ENCODE data around the gene PSTPIP1.

PSTPIP1 gene

GRCh38 chr15:77027697-77028450 lies 32.9 kb downstream of the PSTPIP1 start:
- DNase-seq (ENCODE audit: low read depth, low spot score), result no peak
- no peak overlapping the region for H3K27ac ChIP-seq

- no peak overlapping the region for H3K27ac ChIP-seq
- no peak for DNase-seq (ENCODE audit: low read depth, low spot score)
These were observed 33.7 kb downstream of the PSTPIP1 start for GRCh38 chr15:77028451-77029165.

GRCh38 chr15:77029166-77030047 lies 34.5 kb downstream of the PSTPIP1 start:
- no peak for DNase-seq (ENCODE audit: low read depth, low spot score)
- no peak overlapping the region for H3K27ac ChIP-seq

GRCh38 chr15:77030048-77030927 lies 35.4 kb downstream of the PSTPIP1 start:
- no peak for DNase-seq (ENCODE audit: low read depth, low spot score)
- H3K27ac ChIP-seq, result no peak overlapping the region

- no peak for DNase-seq (ENCODE audit: low read depth, low spot score)
- H3K27ac ChIP-seq, result no peak overlapping the region
These were observed 36.0 kb downstream of the PSTPIP1 start for GRCh38 chr15:77030928-77031375.

- DNase-seq (ENCODE audit: low read depth, low spot score), result no peak
- H3K27ac ChIP-seq, result no peak overlapping the region
These were observed 36.6 kb downstream of the PSTPIP1 start for GRCh38 chr15:77031376-77032050.

- no peak for DNase-seq (ENCODE audit: low read depth, low spot score)
These were observed 37.2 kb downstream of the PSTPIP1 start for GRCh38 chr15:77032052-77032646.

GRCh38 chr15:77032647-77033416 lies 37.9 kb downstream of the PSTPIP1 start:
- DNase-seq (ENCODE audit: low read depth, low spot score), result no peak
- no peak overlapping the region for H3K27ac ChIP-seq

More at GRCh38 chr15:77032052-77032646, 37.2 kb downstream of the PSTPIP1 start:
- no peak overlapping the region for H3K27ac ChIP-seq

GRCh38 chr15:77033417-77033728 lies 38.4 kb downstream of the PSTPIP1 start:
- DNase-seq (ENCODE audit: low read depth, low spot score), result no peak
- H3K27ac ChIP-seq, result no peak overlapping the region

GRCh38 chr15:77033729-77034671 lies 39.1 kb downstream of the PSTPIP1 start:
- H3K27ac ChIP-seq, result no peak overlapping the region
- DNase-seq (ENCODE audit: low read depth, low spot score), result no peak

GRCh38 chr15:77034695-77035489 lies 40.0 kb downstream of the PSTPIP1 start:
- DNase-seq (ENCODE audit: low read depth, low spot score), result no peak

GRCh38 chr15:77035584-77035983 lies 40.7 kb downstream of the PSTPIP1 start:
- no peak for DNase-seq (ENCODE audit: low read depth, low spot score)
- no peak overlapping the region for H3K27ac ChIP-seq

More at GRCh38 chr15:77034695-77035489, 40.0 kb downstream of the PSTPIP1 start:
- H3K27ac ChIP-seq, result no peak overlapping the region

GRCh38 chr15:77035999-77036471 lies 41.1 kb downstream of the PSTPIP1 start:
- no peak overlapping the region for H3K27ac ChIP-seq
- DNase-seq (ENCODE audit: low read depth, low spot score), result no peak

- H3K27ac ChIP-seq, result no peak overlapping the region
- DNase-seq (ENCODE audit: low read depth, low spot score), result no peak
These were observed 41.8 kb downstream of the PSTPIP1 start for GRCh38 chr15:77036537-77037387.

Data from epithelial cell of prostate (primary cell).